ENCODE results near the gene NREP. TPM values are rescaled to one million over a fixed set of nuclear protein-coding genes. Genes with fewer than 3 reads are reported as not detected.

NREP gene
- total RNA-seq, 3 donors from 2014 or later = 3.9 to 9.8 (median 9.1) TPM

GRCh38 chr5:111764019-111764418 is 7.0 kb upstream of the NREP start:
- Histone ChIP-seq H3K4me1 (no peaks in the 10 kb centered on the region), H3K4me3 (no peak overlapping the region), H3K9me3 (no peaks in the 10 kb centered on the region), H3K27me3 (no peaks in the 10 kb centered on the region), H3K27ac (no peak overlapping the region), H3K36me3 (no peaks in the 10 kb centered on the region)
- intact Hi-C loops (cut with DNase I; ENCODE audit: low total_unique reads) = no loop called here
- no peak for DNase-seq (ENCODE audit: low spot score in 2 of 2)
- TF ChIP-seq POLR2AphosphoS5 (IDR thresholded peaks at IDR 0.05) (no peak), POLR2A (IDR thresholded peaks at IDR 0.05) (no peak), CTCF (IDR thresholded peaks at IDR 0.05) (no peak)

- Histone ChIP-seq H3K4me3 (no peak overlapping the region), H3K27me3 (no peaks in the 10 kb centered on the region), H3K36me3 (no peaks in the 10 kb centered on the region), H3K27ac (no peak overlapping the region), H3K4me1 (peaks cover 0 to 2% of the 10 kb centered on the region in 2 donors), H3K9me3 (no peaks in the 10 kb centered on the region)
- intact Hi-C loops (cut with DNase I; ENCODE audit: low total_unique reads) = no loop called here
- DNase-seq (ENCODE audit: low spot score in 2 of 2) = no peak
- TF ChIP-seq CTCF (IDR thresholded peaks at IDR 0.05) (no peak), POLR2AphosphoS5 (IDR thresholded peaks at IDR 0.05) (no peak), POLR2A (IDR thresholded peaks at IDR 0.05) (no peak)
Measured at GRCh38 chr5:111762895-111763294, 5.9 kb upstream of the NREP start.

GRCh38 chr5:111758284-111758628 is 1.3 kb upstream of the NREP start:
- TF ChIP-seq CTCF (IDR thresholded peaks at IDR 0.05) = no peak
- TF ChIP-seq POLR2A (IDR thresholded peaks at IDR 0.05) = no peak
- no peak for TF ChIP-seq POLR2AphosphoS5 (IDR thresholded peaks at IDR 0.05)
- intact Hi-C loops (cut with DNase I; ENCODE audit: low total_unique reads) = no loop called here
- H3K4me1 ChIP-seq = peaks cover 0 to 3% of the 10 kb centered on the region in 2 donors
- peak overlapping the region; percentile 60 to 84 (median 62) for H3K4me3 ChIP-seq
- no peaks in the 10 kb centered on the region for H3K9me3 ChIP-seq
- no peaks in the 10 kb centered on the region for H3K27me3 ChIP-seq
- no peak for DNase-seq (ENCODE audit: low spot score in 2 of 2)
- no peaks in the 10 kb centered on the region for H3K36me3 ChIP-seq
- peak overlapping the region; percentile 86 to 97 for H3K27ac ChIP-seq

- TF ChIP-seq POLR2A (IDR thresholded peaks at IDR 0.05) = no peak
- TF ChIP-seq POLR2AphosphoS5 (IDR thresholded peaks at IDR 0.05) = peak; percentile 14 to 71 (median 65)
- TF ChIP-seq CTCF (IDR thresholded peaks at IDR 0.05) = peak; percentile 8 to 66 (median 50)
- Histone ChIP-seq H3K27ac (peak overlapping the region; percentile 86 to 97), H3K4me3 (peak overlapping the region; percentile 60 to 84 (median 62)), H3K4me1 (peaks cover 0 to 3% of the 10 kb centered on the region in 2 donors), H3K9me3 (no peaks in the 10 kb centered on the region), H3K36me3 (no peaks in the 10 kb centered on the region), H3K27me3 (no peaks in the 10 kb centered on the region)
- DNase-seq (ENCODE audit: low spot score in 2 of 2) = peak; percentile 86
- intact Hi-C loops (cut with DNase I; ENCODE audit: low total_unique reads) = no loop called here
Measured at GRCh38 chr5:111757355-111758283, 625 bp upstream of the NREP start.

DNA sequence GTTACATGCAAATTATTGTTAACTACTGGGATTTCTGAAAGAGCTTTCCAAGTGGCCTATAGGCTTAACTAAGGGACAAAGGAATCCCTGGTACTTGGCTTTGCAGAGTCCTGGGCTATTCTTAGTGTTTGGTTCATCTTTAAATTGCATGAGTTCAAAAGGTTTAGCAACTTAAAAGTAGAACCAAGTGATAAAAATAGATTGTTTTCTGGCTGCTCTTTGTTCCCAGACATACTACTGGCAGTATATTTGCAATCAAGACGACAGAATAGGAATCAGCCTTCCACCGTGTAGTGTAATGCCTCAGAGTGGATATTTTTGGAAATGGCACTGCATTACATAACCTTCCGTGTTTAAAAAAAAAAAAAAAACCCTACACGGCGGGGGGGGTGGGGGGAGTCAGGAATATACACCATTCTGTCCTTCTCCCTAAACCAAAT is 1.0 kb downstream of the NREP start:
- DNase-seq (ENCODE audit: low spot score in 2 of 2) = no peak
- intact Hi-C loops (cut with DNase I; ENCODE audit: low total_unique reads) = no loop called here
- Histone ChIP-seq H3K36me3 (no peaks in the 10 kb centered on the region), H3K4me3 (peak overlapping the region; percentile 60 to 84 (median 62)), H3K27ac (no peak overlapping the region), H3K27me3 (no peaks in the 10 kb centered on the region), H3K4me1 (peaks cover 0 to 3% of the 10 kb centered on the region in 2 donors), H3K9me3 (no peaks in the 10 kb centered on the region)
- no peak for TF ChIP-seq POLR2AphosphoS5 (IDR thresholded peaks at IDR 0.05)
- TF ChIP-seq POLR2A (IDR thresholded peaks at IDR 0.05) = no peak
- TF ChIP-seq CTCF (IDR thresholded peaks at IDR 0.05) = no peak

Data from breast epithelium (tissue), 4 donors.